ENCODE measurements around the gene RASGRF2.

Gene RASGRF2

DNA sequence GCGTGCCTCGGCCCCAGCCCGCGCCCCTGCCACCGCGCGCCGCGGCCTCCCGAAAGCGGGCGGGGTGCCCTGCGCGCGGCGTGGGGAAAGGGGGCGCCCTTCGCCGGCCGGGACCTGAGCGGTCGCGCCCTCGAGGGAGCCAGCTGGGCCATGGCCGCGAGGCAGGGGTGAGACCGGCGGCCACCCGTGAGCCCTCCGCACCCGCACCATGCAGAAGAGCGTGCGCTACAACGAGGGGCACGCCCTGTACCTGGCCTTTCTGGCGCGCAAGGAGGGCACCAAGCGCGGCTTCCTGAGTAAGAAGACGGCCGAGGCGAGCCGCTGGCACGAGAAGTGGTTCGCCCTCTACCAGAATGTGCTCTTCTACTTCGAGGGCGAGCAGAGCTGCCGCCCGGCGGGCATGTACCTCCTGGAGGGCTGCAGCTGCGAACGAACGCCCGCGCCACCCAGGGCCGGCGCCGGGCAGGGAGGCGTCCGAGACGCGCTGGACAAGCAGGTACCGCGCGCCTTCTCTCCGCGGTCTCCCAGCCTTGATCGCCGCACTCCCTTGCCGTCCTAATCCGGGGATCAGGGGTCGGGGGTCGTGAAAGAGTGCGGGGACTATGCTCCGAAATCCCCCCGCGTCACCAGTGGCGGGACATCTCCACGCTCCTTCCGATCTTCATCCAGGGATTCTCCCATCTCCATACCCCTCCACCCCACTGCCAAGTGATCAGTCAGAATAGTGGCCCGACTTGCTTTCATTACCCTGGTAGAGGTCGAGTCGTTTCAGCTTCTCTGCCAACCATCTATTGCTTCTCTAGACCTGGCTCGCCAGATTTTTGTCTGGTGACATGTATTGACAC, 590 bp downstream of the RASGRF2 start:
- FAIRE-seq (no peak), DNase-seq (ENCODE audit: insufficient read length, low spot score) (no peak)
- TF ChIP-seq, protein P1, sequence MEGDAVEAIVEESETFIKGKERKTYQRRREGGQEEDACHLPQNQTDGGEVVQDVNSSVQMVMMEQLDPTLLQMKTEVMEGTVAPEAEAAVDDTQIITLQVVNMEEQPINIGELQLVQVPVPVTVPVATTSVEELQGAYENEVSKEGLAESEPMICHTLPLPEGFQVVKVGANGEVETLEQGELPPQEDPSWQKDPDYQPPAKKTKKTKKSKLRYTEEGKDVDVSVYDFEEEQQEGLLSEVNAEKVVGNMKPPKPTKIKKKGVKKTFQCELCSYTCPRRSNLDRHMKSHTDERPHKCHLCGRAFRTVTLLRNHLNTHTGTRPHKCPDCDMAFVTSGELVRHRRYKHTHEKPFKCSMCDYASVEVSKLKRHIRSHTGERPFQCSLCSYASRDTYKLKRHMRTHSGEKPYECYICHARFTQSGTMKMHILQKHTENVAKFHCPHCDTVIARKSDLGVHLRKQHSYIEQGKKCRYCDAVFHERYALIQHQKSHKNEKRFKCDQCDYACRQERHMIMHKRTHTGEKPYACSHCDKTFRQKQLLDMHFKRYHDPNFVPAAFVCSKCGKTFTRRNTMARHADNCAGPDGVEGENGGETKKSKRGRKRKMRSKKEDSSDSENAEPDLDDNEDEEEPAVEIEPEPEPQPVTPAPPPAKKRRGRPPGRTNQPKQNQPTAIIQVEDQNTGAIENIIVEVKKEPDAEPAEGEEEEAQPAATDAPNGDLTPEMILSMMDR (IDR thresholded peaks at IDR 0.05; ENCODE audit: insufficient read depth, missing control alignments): peak; percentile 30

DNA sequence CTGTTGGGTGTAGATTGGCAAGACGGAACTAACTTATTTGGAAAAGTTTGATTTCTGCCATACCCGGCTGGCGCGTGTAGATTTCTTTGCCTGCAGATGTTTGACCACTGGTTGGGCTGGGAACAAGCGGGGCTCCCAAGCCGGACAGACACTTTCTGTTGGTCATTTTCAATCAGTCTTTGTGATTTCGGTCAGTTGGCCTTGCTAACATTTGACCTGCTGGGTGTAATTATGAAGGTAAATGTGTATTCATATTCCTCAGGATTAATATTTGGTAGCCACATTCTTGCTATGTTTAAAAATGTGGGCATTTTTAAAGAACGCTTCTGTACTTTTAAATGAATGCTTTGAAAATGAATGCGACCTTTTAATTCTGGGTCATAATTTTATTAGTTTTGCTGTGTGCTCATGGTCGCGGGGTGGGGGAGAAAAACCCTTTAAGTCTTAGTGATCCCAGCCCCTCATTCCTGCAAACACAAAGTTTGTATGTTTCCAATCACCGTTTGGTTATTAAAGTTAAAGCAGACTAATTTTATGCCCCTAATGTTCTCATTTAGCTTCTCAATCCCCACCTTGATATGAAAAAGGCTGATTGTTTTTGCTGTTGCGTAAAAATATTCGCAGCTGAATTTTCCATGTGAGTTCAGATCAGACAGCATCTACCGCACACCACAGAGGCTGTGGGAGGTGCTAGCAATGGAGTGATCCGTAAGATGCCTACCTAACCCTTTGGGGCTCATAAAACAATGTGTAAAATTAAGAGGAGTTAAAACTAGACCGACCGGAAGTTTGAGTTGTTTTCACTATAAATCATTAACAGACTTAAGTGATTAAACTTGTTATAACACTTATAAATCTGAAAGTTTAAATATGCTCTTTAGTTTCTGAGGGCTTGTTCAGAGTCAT, 1.5 kb downstream of the RASGRF2 start:
- DNase-seq (ENCODE audit: insufficient read length, low spot score): no peak
- TF ChIP-seq, protein P1 (IDR thresholded peaks at IDR 0.05; ENCODE audit: insufficient read depth, missing control alignments): no peak
- no peak for FAIRE-seq

DNA sequence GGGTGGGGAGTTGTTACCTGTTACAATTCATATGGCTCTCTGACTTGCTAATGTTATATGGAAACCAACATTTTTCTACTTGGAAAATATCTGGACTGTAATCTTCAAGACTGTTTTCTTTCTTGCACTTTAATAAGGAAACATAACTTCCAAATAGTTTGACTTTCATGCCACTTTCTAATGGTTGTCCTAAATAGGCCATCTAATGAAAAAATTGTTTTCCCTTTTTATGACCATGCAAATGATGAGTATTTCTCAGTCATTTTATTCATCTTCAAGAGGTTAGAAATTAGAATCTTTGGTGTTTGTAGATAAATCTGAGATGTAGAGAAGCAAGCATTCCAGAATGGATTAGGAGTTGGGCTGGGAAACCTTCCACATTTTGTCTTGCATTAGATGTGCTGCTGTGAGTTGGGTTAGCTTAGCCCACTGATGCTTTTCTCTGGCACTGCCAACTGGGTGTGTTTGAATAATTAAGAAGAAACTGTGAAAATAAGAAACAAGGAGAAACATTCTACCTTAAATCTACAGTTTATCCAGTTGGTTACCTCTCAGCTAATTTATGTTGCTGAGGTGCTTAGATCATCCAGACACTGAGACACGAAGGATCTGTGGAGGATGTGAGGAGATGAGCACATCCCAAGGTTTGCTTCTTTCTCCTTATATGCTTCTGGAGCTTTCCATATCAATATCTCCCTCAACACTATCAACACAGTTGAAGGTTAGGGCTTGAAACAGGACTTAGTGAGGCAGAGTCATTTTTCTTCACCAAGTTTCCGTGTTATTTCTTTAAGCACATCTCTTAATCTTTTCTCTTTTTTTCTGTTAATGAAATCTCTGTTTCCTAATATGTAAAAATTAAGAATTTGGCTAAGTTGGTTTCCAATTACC, 2.7 kb downstream of the RASGRF2 start:
- TF ChIP-seq, protein P1 (IDR thresholded peaks at IDR 0.05; ENCODE audit: insufficient read depth, missing control alignments): no peak
- peak; percentile 69 for FAIRE-seq
- no peak for DNase-seq (ENCODE audit: insufficient read length, low spot score)

DNA sequence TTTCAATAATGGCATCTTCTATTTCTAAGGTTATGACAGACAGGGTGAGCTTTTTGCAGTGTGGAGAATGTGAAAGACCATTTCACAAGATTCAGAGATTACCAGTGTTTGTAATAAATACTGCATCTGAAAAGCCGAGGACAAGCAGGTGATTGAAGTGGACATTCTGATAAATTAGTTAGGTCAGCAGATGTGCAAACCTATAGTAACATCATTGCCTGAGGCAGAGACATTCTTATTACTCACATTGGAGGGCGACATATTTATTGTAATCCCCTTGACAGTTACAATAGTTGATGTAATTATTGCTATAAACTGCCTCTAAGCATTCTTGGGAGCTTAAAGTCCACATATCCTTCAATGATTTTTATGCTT, 3.3 kb downstream of the RASGRF2 start:
- TF ChIP-seq, protein P1 (IDR thresholded peaks at IDR 0.05; ENCODE audit: insufficient read depth, missing control alignments): no peak
- DNase-seq (ENCODE audit: insufficient read length, low spot score) (no peak), FAIRE-seq (peak; percentile 82)

DNA sequence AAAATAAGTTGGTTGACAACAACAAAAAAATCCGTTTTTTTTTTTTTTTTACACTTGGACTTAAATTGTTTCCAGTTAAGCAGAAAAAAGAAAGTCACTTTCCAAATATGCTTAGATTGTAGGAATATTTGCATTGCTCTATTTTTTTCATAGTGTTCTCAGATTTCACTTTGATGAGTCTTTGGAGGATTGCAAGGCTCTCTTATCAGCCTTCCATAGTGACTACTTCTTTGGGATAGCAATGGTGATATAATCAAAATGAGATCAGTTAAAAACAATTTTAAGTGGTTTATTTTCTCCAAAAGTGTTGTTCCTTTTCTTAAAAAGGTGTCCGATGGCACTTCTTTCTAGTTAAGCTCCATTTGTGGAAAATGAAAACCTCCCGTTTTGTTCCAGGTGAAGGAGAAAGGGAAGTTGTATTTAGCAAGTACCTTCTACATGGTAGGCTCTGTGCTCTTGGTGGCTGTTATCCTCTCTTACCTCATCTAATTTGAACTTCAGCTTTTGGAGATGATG, 3.9 kb downstream of the RASGRF2 start:
- no peak for FAIRE-seq
- TF ChIP-seq, protein P1 (IDR thresholded peaks at IDR 0.05; ENCODE audit: insufficient read depth, missing control alignments): no peak
- no peak for DNase-seq (ENCODE audit: insufficient read length, low spot score)

DNA sequence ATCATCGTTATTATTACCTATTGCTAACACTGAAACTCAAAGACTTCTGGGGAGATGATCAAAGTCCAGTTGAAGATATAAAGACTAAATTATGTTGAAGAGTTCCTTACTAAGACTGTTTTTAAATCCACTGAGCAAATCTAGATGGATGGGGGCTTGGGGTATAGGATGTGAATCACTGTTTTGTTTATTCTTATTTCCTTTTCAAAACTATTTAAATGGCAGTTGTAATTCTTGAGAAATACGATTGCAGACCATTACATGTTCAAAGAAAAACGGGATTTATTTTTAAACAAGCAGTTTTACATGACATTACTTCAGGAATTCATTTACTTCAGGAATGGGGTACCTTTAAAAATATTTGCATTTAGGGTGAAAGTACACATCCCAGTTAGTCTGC, 4.3 kb downstream of the RASGRF2 start:
- no peak for DNase-seq (ENCODE audit: insufficient read length, low spot score)
- TF ChIP-seq, protein P1 (IDR thresholded peaks at IDR 0.05; ENCODE audit: insufficient read depth, missing control alignments): no peak
- FAIRE-seq: no peak

All from D721Med (cell line).